K562 (cell line): ENCODE measurements around the gene GARIN5B. TPM values are rescaled to one million over a fixed set of nuclear protein-coding genes. Genes with fewer than 3 reads are reported as not detected.

Experiments
- CEBPG ChIP-seq, 3 experiments: fragments of 200-800 bp in 1 of 3; sonication (Bioruptor generic) in 1 of 3; sonication (generic) in 1 of 3; formaldehyde crosslinking in 1 of 3; IDR thresholded peaks in 2 of 3; conservative IDR thresholded peaks in 1 of 3; 2 replicates each; pipeline versions ENCODE4 v1.6.1 to v1.8.0; 2016 to 2022; ENCODE audit warnings: missing compliant biosample characterization in 2 of 3, missing genetic modification characterization in 2 of 3, mild to moderate bottlenecking in 1 of 3, missing genetic modification reagents in 1 of 3
- KLF1 ChIP-seq: fragments of 450-650 bp; IDR thresholded peaks from 2 replicates; pipeline ENCODE4 v1.6.1; 2016; ENCODE audit warnings: missing genetic modification characterization, missing compliant biosample characterization
- PBX2 ChIP-seq, 2 experiments: IDR thresholded peaks in 1 of 2; conservative IDR thresholded peaks in 1 of 2; 2 replicates each; pipeline ENCODE4 v1.6.1; 2016; ENCODE audit warnings: low read depth in 2 of 2, mild to moderate bottlenecking in 1 of 2, missing compliant biosample characterization in 1 of 2, missing genetic modification characterization in 1 of 2, moderate library complexity in 1 of 2
- POLR2A ChIP-seq: fragments of 450-650 bp; conservative IDR thresholded peaks from 2 replicates; pipeline ENCODE4 v1.6.1; 2016
- POLR2G ChIP-seq: fragments of 200-400 bp; formaldehyde crosslinking; IDR thresholded peaks from 2 replicates; pipeline ENCODE4 v1.6.1; 2017; ENCODE audit warnings: low read depth, mild to moderate bottlenecking, antibody characterized with exemption, low read length, moderate library complexity
- ZKSCAN3 ChIP-seq: fragments of 250-450 bp; sonication (Bioruptor Pico); IDR thresholded peaks from 2 replicates; pipeline ENCODE4 v1.4.0; 2020
- polyA plus RNA-seq, 8 experiments: library from polyadenylated mRNA; depleted of rRNA in 4 of 8; stranded (reverse) in 5 of 8; unstranded in 3 of 8; fragments of >200 nt; fragmentation: Nextera tagmentation in 2 of 8; fragmentation: Illumina TruSeq in 1 of 8; extraction: Ambion mirVana in 2 of 8; extraction: Trizol in 1 of 8; gene quantifications; 2 replicates each; pipeline versions ENCODE4 v1.2.1 to v1.2.3, GENCODE V29; 2011 to 2014; ENCODE audit warnings: inconsistent platforms in 1 of 8, missing spikeins in 1 of 8
- total RNA-seq, 7 experiments: library from RNA; depleted of rRNA in 6 of 7; stranded (reverse); fragments of >200 nt in 6 of 7; fragmentation: Illumina TruSeq in 2 of 7; extraction: Trizol in 2 of 7; gene quantifications; 2 replicates each; pipeline versions ENCODE4 v1.2.1 to v1.2.3, GENCODE V29; 2011 to 2021; ENCODE audit warnings: low replicate concordance in 1 of 7

The GARIN5B gene
- total and polyA plus RNA-seq, 9 of the 15 experiments (the other 6 are each of a cell fraction or from before 2014, with no cell fraction given): not detected

DNA sequence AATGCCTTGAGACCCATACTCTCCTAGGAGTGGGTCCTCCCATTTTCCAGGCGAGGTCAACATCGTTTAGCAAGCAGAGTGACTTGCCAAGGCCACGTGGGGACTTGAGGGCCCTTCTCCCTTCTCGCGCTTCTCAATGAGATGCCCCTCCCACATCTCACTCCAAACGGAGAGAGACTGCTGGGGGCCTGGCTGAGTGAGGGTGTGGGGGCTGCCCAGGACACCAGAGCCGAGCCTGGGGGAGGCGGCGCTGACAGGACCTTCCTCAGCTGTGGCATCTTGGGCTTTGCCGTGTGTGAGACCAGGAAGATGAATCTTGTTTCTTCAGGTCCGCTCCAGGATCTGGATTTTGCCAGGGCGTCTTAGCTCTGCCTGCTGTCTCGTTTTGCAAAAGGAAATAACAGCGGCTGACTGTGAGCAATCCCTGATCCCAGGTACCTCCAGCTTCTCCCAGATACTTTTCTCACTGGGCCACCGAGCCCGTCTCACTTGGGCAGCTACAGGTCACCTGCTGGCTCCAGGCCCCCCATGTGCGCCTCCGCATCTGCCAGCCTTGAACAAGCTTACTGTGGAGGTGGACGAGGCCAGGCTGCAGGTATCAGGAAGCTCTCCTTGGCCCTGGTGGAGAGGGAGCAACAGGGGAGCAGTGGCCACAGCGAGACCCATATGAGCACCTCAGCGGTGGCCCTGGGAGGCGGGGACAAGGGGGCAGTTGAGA lies 14.6 kb downstream of the GARIN5B start (continued):
- TF ChIP-seq PBX2 (CRISPR knock-in tag; IDR thresholded peaks at IDR 0.05; ENCODE audit: low read depth) (no peak), PBX2 (tag; conservative IDR thresholded peaks at IDR 0.05; ENCODE audit: low read depth) (no peak), POLR2G (peak; percentile 60), CEBPG (CRISPR knock-in tag; IDR thresholded peaks at IDR 0.05) (no peak), CEBPG (tag; conservative IDR thresholded peaks at IDR 0.05 in 1 of 2, IDR thresholded peaks at IDR 0.05 in 1 of 2) (no peak), ZKSCAN3 (CRISPR knock-in tag) (no peak), POLR2A (peak; percentile 48; the same call in 1 of the 2 replicates), KLF1 (tag) (no peak)
- TF ChIP-seq, all 486 proteins: peak for 5
